Smooth muscle cell (in vitro differentiated cells): ENCODE data around the gene CABP2. TPM values are rescaled to one million over a fixed set of nuclear protein-coding genes. Genes with fewer than 3 reads are reported as not detected.
"Not testable (repeated sequence)": the region's sequence is repeated elsewhere in the genome, so short reads cannot be mapped to it uniquely, and the experiment has no call there.

ENCODE experiments used
- DNase-seq: peaks from one replicate; lab custom pipeline; 2025; ENCODE audit not compliant: unreplicated experiment; lab: John Stamatoyannopoulos, UW
- H2AFZ ChIP-seq: fragments of 200-600 bp; sonication (generic); 2 replicates; pipeline ENCODE4 v1.6.0; 2016; ENCODE audit warnings: antibody characterized with exemption, low read depth, mild to moderate bottlenecking
- H3F3A ChIP-seq: fragments of 200-600 bp; sonication (generic); 2 replicates; pipeline ENCODE4 v1.6.0; 2017; ENCODE audit warnings: antibody characterized with exemption, low read depth
- H3K27ac ChIP-seq: fragments of 200-600 bp; sonication (generic); 2 replicates; pipeline ENCODE4 v1.5.1; 2016; ENCODE audit warnings: low read depth, mild to moderate bottlenecking
- H3K27me3 ChIP-seq: fragments of 200-600 bp; sonication (generic); 2 replicates; pipeline ENCODE4 v1.6.1; 2016; ENCODE audit warnings: low read depth, mild to moderate bottlenecking
- H3K36me3 ChIP-seq: fragments of 200-600 bp; sonication (generic); 2 replicates; pipeline ENCODE4 v1.5.1; 2016; ENCODE audit warnings: low read depth
- H3K4me1 ChIP-seq: fragments of 200-600 bp; sonication (generic); 2 replicates; pipeline ENCODE4 v1.5.1; 2016; ENCODE audit warnings: low read depth
- H3K4me2 ChIP-seq: fragments of 200-600 bp; sonication (generic); 2 replicates; pipeline ENCODE4 v1.6.0; 2016; ENCODE audit warnings: mild to moderate bottlenecking
- H3K4me3 ChIP-seq: fragments of 200-600 bp; sonication (generic); 2 replicates; pipeline ENCODE4 v1.5.1; 2016; ENCODE audit warnings: mild to moderate bottlenecking
- H3K79me2 ChIP-seq: fragments of 200-600 bp; sonication (generic); 2 replicates; pipeline ENCODE4 v1.6.0; 2016; ENCODE audit warnings: low read depth, mild to moderate bottlenecking
- H3K9ac ChIP-seq: fragments of 200-600 bp; sonication (generic); 2 replicates; pipeline ENCODE4 v1.6.0; 2016; ENCODE audit warnings: low read depth
- H3K9me3 ChIP-seq: fragments of 200-600 bp; sonication (generic); replicated peaks from 2 replicates; pipeline ENCODE4 v1.5.1; 2016; ENCODE audit warnings: low read depth
- H4K20me1 ChIP-seq: fragments of 200-600 bp; sonication (generic); 2 replicates; pipeline ENCODE4 v1.6.0; 2016; ENCODE audit warnings: low read depth
- CTCF ChIP-seq: fragments of 200-600 bp; sonication (generic); IDR thresholded peaks from 2 replicates; pipeline ENCODE4 v1.5.1; 2017; ENCODE audit warnings: borderline replicate concordance, mild to moderate bottlenecking, antibody characterized with exemption; ENCODE audit not compliant: insufficient read depth, poor library complexity, severe bottlenecking
- WGBS: methylation state at CpG from one replicate; pipeline ENCODE4 v1.1.7; 2016; ENCODE audit warnings: low lambda C conversion rate; 5-methylcytosine and 5-hydroxymethylcytosine counted together
- polyA plus RNA-seq: library from polyadenylated mRNA; unstranded; fragments of >200 nt; fragmentation: Nextera tagmentation; extraction: Ambion mirVana; gene quantifications from 2 replicates; pipeline ENCODE4 v1.2.1, GENCODE V29; 2016
- total RNA-seq: library from RNA; depleted of rRNA; stranded (reverse); fragments of >200 nt; gene quantifications from 2 replicates; pipeline ENCODE4 v1.2.3, GENCODE V29; 2014

Gene CABP2
- total and polyA plus RNA-seq, 2 experiments from 2014 or later, result not detected

- Histone ChIP-seq H3K9me3 (no peaks in the 10 kb centered on the region), H3F3A (no peaks in the 10 kb centered on the region), H3K9ac (no peak overlapping the region), H3K4me1 (peaks cover 8% of the 10 kb centered on the region), H2AFZ (no peak overlapping the region), H3K4me3 (no peak overlapping the region), H3K27me3 (no peaks in the 10 kb centered on the region), H3K4me2 (no peak overlapping the region), H3K36me3 (no peaks in the 10 kb centered on the region), H3K79me2 (peaks cover 5% of the 10 kb centered on the region), H4K20me1 (no peaks in the 10 kb centered on the region), H3K27ac (no peak overlapping the region)
- no peak for TF ChIP-seq CTCF
- no peak for DNase-seq
- WGBS, result 97% methylated on average over 20 of the region's 20 CpGs
Measured at GRCh38 chr11:67486481-67487195, 36.6 kb downstream of the CABP2 start.

- H3K27me3 ChIP-seq, result not testable (repeated sequence)
Measured at GRCh38 chr11:67485873-67486361, 37.3 kb downstream of the CABP2 start.

GRCh38 chr11:67484847-67485311 is 38.4 kb downstream of the CABP2 start:
- no peak for TF ChIP-seq CTCF
- Histone ChIP-seq H3K9ac (no peak overlapping the region), H3F3A (no peaks in the 10 kb centered on the region), H3K79me2 (peaks cover 5% of the 10 kb centered on the region), H4K20me1 (no peaks in the 10 kb centered on the region), H3K27me3 (no peaks in the 10 kb centered on the region), H3K4me2 (no peak overlapping the region), H3K36me3 (no peaks in the 10 kb centered on the region), H3K9me3 (no peaks in the 10 kb centered on the region), H3K4me3 (no peak overlapping the region), H3K27ac (no peak overlapping the region), H3K4me1 (peaks cover 8% of the 10 kb centered on the region), H2AFZ (no peak overlapping the region)
- WGBS, result 88% methylated on average over 11 of the region's 11 CpGs
- no peak for DNase-seq

More at GRCh38 chr11:67485873-67486361, 37.3 kb downstream of the CABP2 start:
- not testable (repeated sequence) for H3K4me3 ChIP-seq, H3K79me2 ChIP-seq, H3F3A ChIP-seq, DNase-seq, H2AFZ ChIP-seq, H3K9me3 ChIP-seq, H4K20me1 ChIP-seq, H3K4me1 ChIP-seq, H3K4me2 ChIP-seq, H3K27ac ChIP-seq, H3K36me3 ChIP-seq, H3K9ac ChIP-seq
- WGBS, result 92% methylated on average over 7 of the region's 7 CpGs

GRCh38 chr11:67483831-67484665 is 39.2 kb downstream of the CABP2 start:
- 91% methylated on average over 16 of the region's 16 CpGs for WGBS
- Histone ChIP-seq H3K27me3 (no peaks in the 10 kb centered on the region), H3K79me2 (peaks cover 5% of the 10 kb centered on the region), H2AFZ (no peak overlapping the region), H3K9me3 (no peaks in the 10 kb centered on the region), H3K4me2 (peak overlapping the region; percentile 83), H3K27ac (no peak overlapping the region), H3K4me1 (peaks cover 8% of the 10 kb centered on the region), H3K36me3 (no peaks in the 10 kb centered on the region), H4K20me1 (no peaks in the 10 kb centered on the region), H3K4me3 (peak overlapping the region; percentile 56), H3K9ac (no peak overlapping the region), H3F3A (no peaks in the 10 kb centered on the region)
- TF ChIP-seq CTCF, result no peak
- no peak for DNase-seq
